NCI-H82 (cell line): ENCODE data around the gene TLR7.

Source experiments
- DNase-seq: peaks from one replicate; lab custom pipeline; 2025; lab: John Stamatoyannopoulos, UW

Gene TLR7

GRCh38 chrX:12866451-12867377 is at the start of gene TLR7:
Gene TLR7, plus strand, starts transcription at chrX:12867072. Its CDS starts 507 bp downstream, at chrX:12867579.
- DNase-seq, result no peak

GRCh38 chrX:12817528-12817927 is 49.3 kb upstream of the TLR7 start:
- no peak for DNase-seq

GRCh38 chrX:12819222-12819621 is 47.6 kb upstream of the TLR7 start:
- no peak for DNase-seq

GRCh38 chrX:12820737-12821136 is 46.1 kb upstream of the TLR7 start:
- no peak for DNase-seq

- DNase-seq, result no peak
Measured at GRCh38 chrX:12824944-12825343, 41.9 kb upstream of the TLR7 start.

- no peak for DNase-seq
Measured at GRCh38 chrX:12825801-12826200, 41.1 kb upstream of the TLR7 start.

- no peak for DNase-seq
Measured at GRCh38 chrX:12843061-12843667, 23.7 kb upstream of the TLR7 start.

- no peak for DNase-seq
Measured at GRCh38 chrX:12843668-12844279, 23.1 kb upstream of the TLR7 start.

- DNase-seq, result no peak
Measured at GRCh38 chrX:12844319-12844718, 22.6 kb upstream of the TLR7 start.

GRCh38 chrX:12865359-12865758 is 1.5 kb upstream of the TLR7 start:
- DNase-seq, result no peak

- DNase-seq, result no peak
Measured at GRCh38 chrX:12867685-12868084, 813 bp downstream of the TLR7 start.

- no peak for DNase-seq
Measured at GRCh38 chrX:12868747-12869146, 1.9 kb downstream of the TLR7 start.

- no peak for DNase-seq
Measured at GRCh38 chrX:12871257-12871656, 4.4 kb downstream of the TLR7 start.

- DNase-seq, result no peak
Measured at GRCh38 chrX:12872741-12873140, 5.9 kb downstream of the TLR7 start.

GRCh38 chrX:12874581-12874980 is 7.7 kb downstream of the TLR7 start:
- DNase-seq, result no peak

- no peak for DNase-seq
Measured at GRCh38 chrX:12877386-12877785, 10.5 kb downstream of the TLR7 start.

GRCh38 chrX:12878536-12878935 is 11.7 kb downstream of the TLR7 start:
- no peak for DNase-seq

- no peak for DNase-seq
Measured at GRCh38 chrX:12881914-12882313, 15.0 kb downstream of the TLR7 start.

- DNase-seq, result peak; percentile 47
Measured at GRCh38 chrX:12885508-12885907, 18.6 kb downstream of the TLR7 start.

GRCh38 chrX:12886545-12886944 is 19.7 kb downstream of the TLR7 start:
- DNase-seq, result no peak

- no peak for DNase-seq
Measured at GRCh38 chrX:12887141-12887540, 20.3 kb downstream of the TLR7 start.

- DNase-seq, result no peak
Measured at GRCh38 chrX:12887767-12888166, 20.9 kb downstream of the TLR7 start.

- no peak for DNase-seq
Measured at GRCh38 chrX:12890467-12890866, 23.6 kb downstream of the TLR7 start.
